Keratinocyte (primary cell): Measurements from ENCODE around the gene ADPGK.

ENCODE experiments used
- CTCF ChIP-seq, 3 experiments: IDR thresholded peaks in 1 of 3; conservative IDR thresholded peaks in 1 of 3; optimal IDR thresholded peaks in 1 of 3; 2 replicates in 2 of 3; 3 replicates in 1 of 3; pipeline versions ENCODE3 to v1.5.1; 2011; ENCODE audit warnings: low read length in 3 of 3, mild to moderate bottlenecking in 3 of 3, moderate library complexity in 2 of 3, control low read depth in 1 of 3, inconsistent platforms in 1 of 3; ENCODE audit not compliant: insufficient read depth in 2 of 3; ENCODE audit errors: extremely low read depth in 1 of 3
- EZH2 ChIP-seq: IDR thresholded peaks from one replicate; pipeline ENCODE4 v1.6.1; 2012; ENCODE audit warnings: inconsistent platforms, mild to moderate bottlenecking, low read length, moderate library complexity

- TF ChIP-seq EZH2 (no peak), CTCF (optimal IDR thresholded peaks at IDR 0.05 in 1 of 3, IDR thresholded peaks at IDR 0.05 in 1 of 3, conservative IDR thresholded peaks at IDR 0.05 in 1 of 3; ENCODE audit: extremely low read depth in 1 of 3, insufficient read depth in 2 of 3, low read length in 3 of 3) (no peak)
Observed at GRCh38 chr15:72749700-72750099, 33.9 kb downstream of the ADPGK start.
